H1 (cell line): ENCODE data around the gene TBL2. TPM values are rescaled to one million over a fixed set of nuclear protein-coding genes. Genes with fewer than 3 reads are reported as not detected.
"Not testable (repeated sequence)": the region's sequence is repeated elsewhere in the genome, so short reads cannot be mapped to it uniquely, and the experiment has no call there.

Experiments
- CTCF ChIA-PET: fragments of 300-600 bp; sonication (Branson Sonifier 250); formaldehyde crosslinking; loops from one replicate; lab custom pipeline; 2021; ENCODE audit not compliant: partially characterized antibody; lab: Charles Lee
- POLR2A ChIA-PET: fragments of 300-600 bp; sonication (Branson Sonifier 250); formaldehyde crosslinking; loops from one replicate; lab custom pipeline; 2021; ENCODE audit warnings: inconsistent platforms; ENCODE audit not compliant: partially characterized antibody; lab: Charles Lee
- DNase-seq, 2 experiments: peaks; one replicate each; pipeline versions ENCODE4 v3.0.0 to v3.0.0-alpha.2; 2010 to 2022; ENCODE audit warnings: low spot score in 2 of 2, low read depth in 1 of 2, mixed read lengths in 1 of 2
- FAIRE-seq: peaks from 2 replicates; lab custom pipeline; 2011; peaks lifted over from hg19 to GRCh38; lab: Jason Lieb, UNC
- H2AFZ ChIP-seq: 2 replicates; pipeline ENCODE4 v1.8.1; 2012; ENCODE audit warnings: low read length, inconsistent platforms
- H2AK5ac ChIP-seq: 2 replicates; pipeline ENCODE4 v1.6.1; 2013; ENCODE audit warnings: low read depth, low read length
- H2BK120ac ChIP-seq: replicated peaks from 2 replicates; pipeline ENCODE3; 2013; ENCODE audit warnings: low read depth, low read length, inconsistent platforms
- H2BK12ac ChIP-seq: 2 replicates; pipeline ENCODE4 v1.6.1; 2013; ENCODE audit warnings: low read depth, low read length
- H2BK15ac ChIP-seq: 2 replicates; pipeline ENCODE4 v1.6.1; 2013; ENCODE audit warnings: low read length
- H2BK20ac ChIP-seq: 2 replicates; pipeline ENCODE4 v1.6.1; 2013; ENCODE audit warnings: low read length
- H2BK5ac ChIP-seq: 2 replicates; pipeline ENCODE4 v1.6.1; 2013; ENCODE audit warnings: low read depth, low read length
- H3K14ac ChIP-seq: 2 replicates; pipeline ENCODE4 v1.6.1; 2013; ENCODE audit warnings: inconsistent platforms; ENCODE audit not compliant: insufficient read length
- H3K18ac ChIP-seq: 2 replicates; pipeline ENCODE4 v1.6.1; 2013; ENCODE audit warnings: low read length; ENCODE audit errors: extremely low read depth
- H3K23ac ChIP-seq: 2 replicates; pipeline ENCODE4 v1.6.1; 2013; ENCODE audit warnings: inconsistent platforms; ENCODE audit not compliant: insufficient read length
- H3K23me2 ChIP-seq: 2 replicates; pipeline ENCODE4 v1.6.1; 2013; ENCODE audit warnings: low read depth, low read length
- H3K27ac ChIP-seq: 2 replicates; pipeline ENCODE4 v1.6.1; 2011; ENCODE audit warnings: low read depth, low read length, inconsistent platforms
- H3K27me3 ChIP-seq, 4 experiments: replicated peaks in 1 of 4; 1 replicate in 1 of 4; 2 replicates in 3 of 4; pipeline versions ENCODE4 v1.6.1 to v1.8.1; 2011 to 2013; ENCODE audit warnings: low read length in 3 of 4, mild to moderate bottlenecking in 3 of 4, inconsistent platforms in 2 of 4, mixed read lengths in 2 of 4, moderate library complexity in 1 of 4; ENCODE audit not compliant: control insufficient read depth in 3 of 4, insufficient read depth in 3 of 4; ENCODE audit errors: extremely low read depth in 1 of 4
- H3K36me3 ChIP-seq, 4 experiments: 2 replicates each; pipeline versions ENCODE4 v1.6.1 to v1.8.1; 2011 to 2013; ENCODE audit warnings: mild to moderate bottlenecking in 4 of 4, low read length in 3 of 4, moderate library complexity in 2 of 4, control low read depth in 1 of 4, inconsistent platforms in 1 of 4; ENCODE audit not compliant: insufficient read depth in 4 of 4, control insufficient read depth in 2 of 4
- H3K4ac ChIP-seq: replicated peaks from 2 replicates; pipeline ENCODE3; 2013; ENCODE audit warnings: low read length, low read depth, mixed read lengths, inconsistent platforms; ENCODE audit not compliant: insufficient read length
- H3K4me1 ChIP-seq, 4 experiments: replicated peaks in 1 of 4; 1 replicate in 1 of 4; 2 replicates in 3 of 4; pipeline versions ENCODE4 v1.6.1 to v1.8.1; 2011 to 2013; ENCODE audit warnings: low read length in 3 of 4, inconsistent platforms in 2 of 4, mixed read lengths in 1 of 4; ENCODE audit not compliant: insufficient read depth in 4 of 4, control insufficient read depth in 3 of 4
- H3K4me2 ChIP-seq, 2 experiments: 2 replicates each; pipeline versions ENCODE4 v1.6.1 to v1.8.1; 2011 to 2013; ENCODE audit warnings: low read depth in 2 of 2, low read length in 2 of 2, control low read depth in 1 of 2, inconsistent platforms in 1 of 2, mild to moderate bottlenecking in 1 of 2; ENCODE audit not compliant: insufficient read depth in 1 of 2
- H3K4me3 ChIP-seq, 4 experiments: fragments of 200-600, 300-600 bp in 1 of 4; sonication (generic), shearing (Covaris generic), sonication (Bioruptor Twin) in 1 of 4; 2 replicates each; pipeline versions ENCODE4 v1.5.1 to v1.8.1; 2011 to 2016; ENCODE audit warnings: low read length in 4 of 4, low read depth in 3 of 4, control low read depth in 2 of 4, inconsistent platforms in 2 of 4, mild to moderate bottlenecking in 2 of 4, mixed read lengths in 1 of 4, moderate library complexity in 1 of 4; ENCODE audit not compliant: insufficient read depth in 2 of 4; ENCODE audit errors: extremely low read depth in 1 of 4
- H3K56ac ChIP-seq: replicated peaks from 2 replicates; pipeline ENCODE3; 2013; ENCODE audit warnings: low read depth, mild to moderate bottlenecking, mixed read lengths, low read length, inconsistent platforms; ENCODE audit not compliant: insufficient read length
- H3K79me1 ChIP-seq: 2 replicates; pipeline ENCODE4 v1.6.1; 2013; ENCODE audit warnings: low read depth, low read length, control low read depth
- H3K79me2 ChIP-seq, 2 experiments: 2 replicates each; pipeline versions ENCODE4 v1.6.1 to v1.8.1; 2012 to 2013; ENCODE audit warnings: low read length in 2 of 2, mild to moderate bottlenecking in 2 of 2, inconsistent platforms in 1 of 2; ENCODE audit not compliant: insufficient read depth in 2 of 2, control insufficient read depth in 1 of 2
- H3K9ac ChIP-seq, 4 experiments: replicated peaks in 1 of 4; 1 replicate in 1 of 4; 2 replicates in 3 of 4; pipeline versions ENCODE4 v1.6.1 to v1.8.1; 2011 to 2013; ENCODE audit warnings: low read depth in 3 of 4, low read length in 3 of 4, control low read depth in 2 of 4, mild to moderate bottlenecking in 2 of 4, moderate library complexity in 2 of 4, inconsistent platforms in 1 of 4; ENCODE audit errors: extremely low read depth in 1 of 4
- H3K9me3 ChIP-seq, 2 experiments: 2 replicates each; pipeline versions ENCODE4 v1.6.1 to v1.8.1; 2012 to 2013; ENCODE audit warnings: mild to moderate bottlenecking in 2 of 2, moderate library complexity in 2 of 2, control low read depth in 1 of 2, inconsistent platforms in 1 of 2, low read depth in 1 of 2, low read length in 1 of 2, mixed read lengths in 1 of 2; ENCODE audit not compliant: insufficient read depth in 2 of 2
- H4K20me1 ChIP-seq, 2 experiments: replicated peaks in 1 of 2; 2 replicates each; pipeline versions ENCODE3 to v1.8.1; 2011 to 2013; ENCODE audit warnings: inconsistent platforms in 2 of 2, low read length in 2 of 2, mild to moderate bottlenecking in 1 of 2; ENCODE audit not compliant: insufficient read depth in 2 of 2, control insufficient read depth in 1 of 2
- H4K5ac ChIP-seq: 2 replicates; pipeline ENCODE4 v1.6.1; 2013; ENCODE audit warnings: low read length, low read depth, mixed read lengths, inconsistent platforms; ENCODE audit not compliant: insufficient read length
- H4K8ac ChIP-seq: 2 replicates; pipeline ENCODE4 v1.8.0; 2013; ENCODE audit warnings: mild to moderate bottlenecking, moderate library complexity, low read length, inconsistent platforms; ENCODE audit not compliant: insufficient read depth; ENCODE audit errors: extremely low read depth
- H4K91ac ChIP-seq: replicated peaks from 2 replicates; pipeline ENCODE3; 2013; ENCODE audit warnings: low read length, mixed read lengths, inconsistent platforms; ENCODE audit not compliant: insufficient read length
- CTCF ChIP-seq, 3 experiments: IDR thresholded peaks; 1 replicate in 2 of 3; 2 replicates in 1 of 3; pipeline versions ENCODE4 v1.5.1 to v1.6.1; 2011; ENCODE audit warnings: low read length in 3 of 3, mild to moderate bottlenecking in 3 of 3, inconsistent platforms in 2 of 3, low read depth in 1 of 3, moderate library complexity in 1 of 3; ENCODE audit not compliant: insufficient read depth in 1 of 3; ENCODE audit errors: control extremely low read depth in 1 of 3
- USF2 ChIP-seq: IDR thresholded peaks from 2 replicates; pipeline ENCODE4 v1.6.1; 2011; ENCODE audit warnings: low read length, improper control_type of control experiment
- WGBS, 2 experiments: shearing (Covaris generic) in 1 of 2; methylation state at CpG; one replicate each; pipeline versions ENCODE4 v1.1.6 to v1.1.7; 2013 to 2015; ENCODE audit warnings: low lambda C conversion rate in 2 of 2, mixed read lengths in 2 of 2, inconsistent platforms in 1 of 2, low coverage in 1 of 2, missing lambda C conversion rate in 1 of 2; ENCODE audit not compliant: insufficient replicate concordance in 2 of 2, insufficient coverage in 1 of 2, insufficient read length in 1 of 2; ENCODE audit errors: extremely low coverage in 1 of 2, missing lambda C conversion rate in 1 of 2; 5-methylcytosine and 5-hydroxymethylcytosine counted together
- polyA plus RNA-seq, 7 experiments: library from polyadenylated mRNA; depleted of rRNA in 3 of 7; stranded (reverse) in 5 of 7; unstranded in 2 of 7; fragments of >200 nt in 5 of 7; fragments of 200-250 nt in 2 of 7; gene quantifications; 1 replicate in 5 of 7; 2 replicates in 1 of 7; 4 replicates in 1 of 7; pipeline versions ENCODE4 v1.2.1 to v1.2.3, GENCODE V29; 2011 to 2013; ENCODE audit warnings: missing spikeins in 2 of 7, mixed read lengths in 2 of 7
- total RNA-seq: library from RNA; stranded (reverse); fragmentation: NEBNext Ultra II Directional; extraction: Animal tissue kit (Norgen Biotek cat#: 25700); gene quantifications from 2 replicates; pipeline ENCODE4 v1.2.1, GENCODE V29; 2021

The TBL2 gene
- total and polyA plus RNA-seq, 2 of the 8 experiments (the other 6 are each of a cell fraction or from before 2014, with no cell fraction given): 25.8 to 29.7 TPM

- TF ChIP-seq CTCF (IDR thresholded peaks at IDR 0.05; ENCODE audit: control extremely low read depth in 1 of 3, insufficient read depth in 1 of 3, low read depth in 1 of 3, low read length in 3 of 3) (no peak), USF2 (no peak)
Observed at GRCh38 chr7:73582664-73583202, 4.4 kb upstream of the TBL2 start (continued).

GRCh38 chr7:73581006-73581405 is 2.6 kb upstream of the TBL2 start:
- not testable (repeated sequence) for H3K23me2 ChIP-seq, H2BK15ac ChIP-seq, H3K4me1 ChIP-seq, H3K4me3 ChIP-seq, H3K18ac ChIP-seq, H4K20me1 ChIP-seq, H4K91ac ChIP-seq, H2BK20ac ChIP-seq, H2BK5ac ChIP-seq, H3K9ac ChIP-seq, H2AK5ac ChIP-seq, H4K8ac ChIP-seq, H3K9me3 ChIP-seq, H3K4ac ChIP-seq, H3K79me2 ChIP-seq, DNase-seq, H4K5ac ChIP-seq, H3K79me1 ChIP-seq, H3K56ac ChIP-seq, H3K4me2 ChIP-seq, H3K36me3 ChIP-seq, H3K27ac ChIP-seq, H2BK120ac ChIP-seq, H3K14ac ChIP-seq, H3K23ac ChIP-seq, H2BK12ac ChIP-seq, FAIRE-seq, H2AFZ ChIP-seq
- ChIA-PET CTCF (interaction anchor here (1.3 kb wide), 1 partner anchor 153 kb away, joined by 4 read pairs; no protein-coding TSS in a partner anchor), POLR2A (interaction anchor here (0.9 kb wide), 1 partner anchor 44 kb away, joined by 4 read pairs; no protein-coding TSS in a partner anchor)
- 81% methylated on average over 8 of the region's 9 CpGs; no CpG with 5 or more reads in 1 of the 2 experiments for WGBS, 2 experiments
- peaks cover 0 to 16% (median 8%) of the 10 kb centered on the region in 4 experiments; a peak in 6 of 7 replicates for H3K27me3 ChIP-seq
